Muscle layer of duodenum (tissue), 2 donors: ENCODE measurements around the gene MICU1.
"Not testable (repeated sequence)": the region's sequence is repeated elsewhere in the genome, so short reads cannot be mapped to it uniquely, and the experiment has no call there.

Source experiments
- H3K27ac ChIP-seq: one replicate; pipeline ENCODE4 v1.7.0; 2013; ENCODE audit warnings: mild to moderate bottlenecking, low read length
- H3K27me3 ChIP-seq: one replicate; pipeline ENCODE4 v1.7.0; 2013; ENCODE audit warnings: low read depth, mild to moderate bottlenecking, control low read depth, low read length
- H3K36me3 ChIP-seq, 2 donors: one replicate each; pipeline ENCODE4 v1.7.0; 2013; ENCODE audit warnings: low read length in 2 of 2, control low read depth in 1 of 2, mild to moderate bottlenecking in 1 of 2; ENCODE audit not compliant: insufficient read depth in 2 of 2, control insufficient read depth in 1 of 2
- H3K4me1 ChIP-seq, 2 donors: one replicate each; pipeline ENCODE4 v1.7.0; 2013; ENCODE audit warnings: low read length in 2 of 2, mild to moderate bottlenecking in 2 of 2, control low read depth in 1 of 2, moderate library complexity in 1 of 2; ENCODE audit not compliant: insufficient read depth in 2 of 2, control insufficient read depth in 1 of 2
- H3K4me3 ChIP-seq, 2 donors: one replicate each; pipeline ENCODE4 v1.7.0; 2013; ENCODE audit warnings: low read length in 2 of 2, low read depth in 1 of 2, mild to moderate bottlenecking in 1 of 2
- H3K9me3 ChIP-seq, 2 donors: one replicate each; pipeline ENCODE4 v1.7.0; 2013; ENCODE audit warnings: low read length in 2 of 2, control low read depth in 1 of 2, mild to moderate bottlenecking in 1 of 2; ENCODE audit not compliant: control insufficient read depth in 1 of 2
- donor health status: healthy.

MICU1 gene

DNA sequence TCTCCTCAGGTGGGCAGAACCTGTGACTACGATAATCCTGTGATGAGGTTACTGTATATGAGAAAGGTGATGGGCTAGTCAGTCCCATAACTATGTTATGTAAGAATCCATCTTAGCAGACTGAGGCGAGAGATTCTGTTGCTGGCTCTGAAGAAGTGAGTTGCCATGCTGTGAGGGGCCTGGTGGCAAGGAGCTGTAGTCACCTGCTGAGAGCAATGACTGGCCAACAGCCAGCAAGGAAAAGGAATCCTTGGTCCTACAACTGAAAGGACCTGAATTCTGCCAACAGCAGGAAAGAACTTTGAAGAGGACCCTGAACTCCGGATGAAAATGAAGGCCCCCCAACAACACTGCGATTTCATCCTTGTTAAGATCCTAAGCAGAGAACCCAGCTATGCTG is 240.2 kb downstream of the MICU1 start:
- no peaks in the 10 kb centered on the region for H3K36me3 ChIP-seq
- no peaks in the 10 kb centered on the region for H3K27me3 ChIP-seq
- H3K27ac ChIP-seq = no peak overlapping the region
- H3K4me1 ChIP-seq = no peaks in the 10 kb centered on the region
- no peaks in the 10 kb centered on the region for H3K9me3 ChIP-seq
- no peak overlapping the region for H3K4me3 ChIP-seq

DNA sequence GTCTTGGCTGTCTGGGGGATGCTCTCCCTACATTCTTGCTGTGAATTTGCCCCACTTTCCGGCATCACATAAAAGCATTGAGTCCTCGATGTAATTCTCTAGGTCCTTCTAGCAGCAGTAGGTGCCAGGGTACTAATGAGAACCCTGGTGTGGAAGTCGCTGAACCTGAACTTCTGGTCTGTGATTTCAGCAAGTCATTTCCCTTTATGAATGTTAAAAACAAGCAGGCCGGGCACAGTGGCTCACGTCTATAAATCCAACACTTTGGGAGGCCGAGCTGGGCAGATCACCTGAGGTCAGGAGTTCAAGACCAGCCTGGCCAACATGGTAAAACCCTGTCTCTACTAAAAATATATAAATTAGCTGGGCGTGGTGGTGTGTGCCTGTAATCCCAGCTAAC is 240.9 kb downstream of the MICU1 start:
- H3K27me3 ChIP-seq, H3K9me3 ChIP-seq, H3K27ac ChIP-seq, H3K36me3 ChIP-seq, H3K4me1 ChIP-seq, H3K4me3 ChIP-seq: not testable (repeated sequence)

DNA sequence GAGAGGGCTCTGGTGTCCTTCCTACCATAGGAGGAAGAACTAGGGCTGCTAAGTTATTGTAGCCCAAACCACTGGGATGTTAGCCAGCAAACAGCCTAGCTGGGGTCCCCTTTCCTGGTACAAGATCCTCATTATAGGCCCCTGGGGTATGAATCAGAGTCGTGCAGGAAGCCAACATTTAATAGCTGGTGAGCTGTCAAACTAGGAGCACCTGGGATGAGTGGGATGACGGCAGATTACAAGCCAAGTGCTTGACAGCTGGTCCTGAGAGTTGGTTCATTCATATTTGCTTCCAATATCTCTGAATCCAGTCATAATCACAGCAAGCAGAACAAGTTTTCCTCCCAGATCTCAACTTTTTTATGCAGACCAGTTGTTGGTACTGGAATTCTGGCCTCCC is 246.1 kb downstream of the MICU1 start:
- Histone ChIP-seq H3K9me3 (no peaks in the 10 kb centered on the region), H3K36me3 (peaks cover 0 to 3% of the 10 kb centered on the region in 2 donors), H3K27ac (no peak overlapping the region), H3K27me3 (no peaks in the 10 kb centered on the region), H3K4me1 (no peaks in the 10 kb centered on the region), H3K4me3 (no peak overlapping the region)

- Histone ChIP-seq H3K9me3 (no peaks in the 10 kb centered on the region), H3K36me3 (peaks cover 0 to 3% of the 10 kb centered on the region in 2 donors), H3K27me3 (no peaks in the 10 kb centered on the region), H3K27ac (no peak overlapping the region), H3K4me1 (no peaks in the 10 kb centered on the region), H3K4me3 (no peak overlapping the region)
Measured at GRCh38 chr10:72379062-72379461, 246.8 kb downstream of the MICU1 start.

- H3K4me1 ChIP-seq = no peaks in the 10 kb centered on the region
- no peak overlapping the region for H3K4me3 ChIP-seq
- no peaks in the 10 kb centered on the region for H3K9me3 ChIP-seq
- H3K27ac ChIP-seq = no peak overlapping the region
- peaks cover 0 to 3% of the 10 kb centered on the region in 2 donors for H3K36me3 ChIP-seq
- H3K27me3 ChIP-seq = no peaks in the 10 kb centered on the region
Measured at GRCh38 chr10:72375585-72375984, 250.3 kb downstream of the MICU1 start.

DNA sequence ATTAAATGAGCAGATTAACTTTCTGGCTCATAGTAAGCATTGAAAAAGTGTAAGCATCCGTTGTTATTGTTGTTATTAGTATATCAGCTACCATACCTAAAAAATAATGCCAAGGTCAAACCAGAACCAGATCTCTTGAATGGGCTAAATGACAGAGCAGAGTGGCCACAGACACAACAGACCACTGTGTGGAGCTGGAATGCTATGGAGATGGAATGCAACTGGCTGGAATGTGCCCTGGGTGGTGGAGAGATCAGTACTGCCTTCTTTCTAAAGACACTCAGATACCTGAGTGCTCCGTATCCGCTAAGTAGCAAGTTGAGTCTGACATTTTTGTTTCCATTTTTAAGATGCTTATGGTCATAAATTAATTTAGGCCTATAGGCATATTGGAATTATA is 250.7 kb downstream of the MICU1 start:
- Histone ChIP-seq H3K36me3 (peaks cover 0 to 3% of the 10 kb centered on the region in 2 donors), H3K27ac (no peak overlapping the region), H3K27me3 (no peaks in the 10 kb centered on the region), H3K4me1 (no peaks in the 10 kb centered on the region), H3K4me3 (no peak overlapping the region), H3K9me3 (no peaks in the 10 kb centered on the region)

DNA sequence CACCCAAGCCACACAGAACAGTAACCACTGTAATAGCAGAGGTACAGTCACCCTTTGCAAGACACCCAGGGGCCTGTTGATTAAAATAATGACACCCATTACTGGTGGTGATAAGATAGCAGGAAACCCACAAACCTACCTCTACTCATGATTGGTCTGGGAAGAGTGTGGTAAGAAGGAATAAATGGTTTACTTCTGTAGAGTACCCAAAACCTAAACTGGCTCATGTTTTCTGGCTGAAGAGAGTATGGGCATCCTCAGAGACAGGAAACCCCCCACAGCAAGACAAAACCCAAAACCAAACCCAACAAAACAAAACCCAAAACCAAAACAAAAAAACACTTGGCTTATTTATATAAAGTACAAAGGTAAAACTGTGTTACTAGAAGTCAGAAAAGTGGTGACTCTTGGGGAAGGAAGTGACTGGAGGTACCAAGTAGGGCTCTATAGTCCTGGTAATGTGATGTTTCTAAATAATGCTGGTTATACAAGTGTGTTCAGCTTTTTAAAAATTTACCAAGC is 255.6 kb downstream of the MICU1 start:
- H3K4me3 ChIP-seq = no peak overlapping the region
- H3K36me3 ChIP-seq = peaks cover 15 to 36% of the 10 kb centered on the region in 2 donors
- H3K27ac ChIP-seq = no peak overlapping the region

GRCh38 chr10:72367301-72367960 is 258.4 kb downstream of the MICU1 start:
- H3K4me3 ChIP-seq = no peak overlapping the region
- H3K27ac ChIP-seq = no peak overlapping the region
- no peaks in the 10 kb centered on the region for H3K9me3 ChIP-seq
- peaks cover 0 to 10% of the 10 kb centered on the region in 2 donors for H3K4me1 ChIP-seq
- H3K27me3 ChIP-seq = no peaks in the 10 kb centered on the region
- H3K36me3 ChIP-seq = peaks cover 13 to 39% of the 10 kb centered on the region in 2 donors

More for the DNA sequence above, 255.6 kb downstream of the MICU1 start:
- Histone ChIP-seq H3K4me1 (no peaks in the 10 kb centered on the region), H3K27me3 (no peaks in the 10 kb centered on the region), H3K9me3 (no peaks in the 10 kb centered on the region)

DNA sequence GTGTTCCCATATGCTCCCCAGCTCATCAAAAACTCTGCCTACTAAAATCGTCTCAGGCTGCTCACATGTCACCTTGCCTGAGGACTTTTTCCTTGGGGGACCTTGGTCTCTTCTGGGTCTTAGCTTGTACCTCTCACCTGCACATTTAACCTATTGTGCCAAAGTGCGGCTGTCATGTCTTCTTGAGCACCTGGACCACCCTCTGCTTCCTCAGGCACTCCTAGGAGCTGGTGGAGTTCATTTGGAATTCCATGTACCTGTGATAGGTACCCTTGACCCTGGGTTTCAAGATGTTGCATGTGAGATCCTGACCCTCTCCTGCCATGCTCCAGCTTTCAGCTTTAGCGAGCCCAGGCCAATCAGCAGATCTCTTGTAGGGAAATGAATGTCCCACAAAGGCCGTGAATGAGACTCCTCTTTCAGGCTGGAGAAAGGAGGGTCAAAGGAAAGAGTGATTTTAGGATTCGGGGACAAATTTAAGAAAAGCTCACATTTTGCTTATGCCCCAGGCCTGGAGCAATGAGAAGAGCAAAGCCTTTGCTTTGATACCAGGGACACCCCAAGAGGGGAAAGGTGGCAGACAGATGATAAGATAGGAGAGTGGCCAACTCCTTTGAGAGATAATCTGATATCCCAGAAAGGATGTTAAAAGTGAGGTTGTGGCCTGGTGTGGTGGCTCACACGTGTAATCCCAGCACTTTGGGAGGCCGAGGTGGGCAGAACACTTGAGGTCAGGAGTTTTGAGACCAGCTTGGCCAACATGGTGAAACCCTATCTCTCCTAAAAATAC is 260.6 kb downstream of the MICU1 start:
- Histone ChIP-seq H3K4me3 (no peak overlapping the region), H3K27ac (no peak overlapping the region), H3K36me3 (peaks cover 13 to 39% of the 10 kb centered on the region in 2 donors)

DNA sequence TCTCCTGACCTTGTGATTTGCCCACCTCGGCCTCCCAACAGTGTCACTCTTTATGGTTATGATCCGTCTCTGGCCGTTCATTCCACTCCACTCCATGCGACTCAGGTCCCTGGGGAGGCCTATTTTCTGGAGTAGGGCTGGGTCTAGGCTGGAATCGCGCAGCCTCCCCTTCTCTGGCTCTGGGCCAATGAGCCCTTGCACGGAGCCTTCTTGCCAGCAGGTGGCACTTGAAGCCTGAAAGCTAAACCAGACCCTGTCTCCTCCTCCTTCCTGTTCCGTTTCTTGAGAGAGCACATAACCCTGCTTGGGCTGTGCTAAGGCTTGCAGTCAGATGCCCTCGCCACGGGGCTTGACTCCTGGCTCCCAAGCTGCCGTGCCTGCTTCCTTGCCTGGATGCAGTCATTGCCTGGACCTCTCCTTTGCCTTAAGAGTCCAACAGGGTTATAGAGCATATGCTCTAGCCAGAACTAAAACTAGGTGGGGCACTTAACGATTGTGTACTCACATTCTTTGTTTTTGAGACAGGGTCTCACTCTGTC is 261.6 kb downstream of the MICU1 start:
- H3K4me3 ChIP-seq = peak overlapping the region; percentile 12 to 38
- no peaks in the 10 kb centered on the region for H3K27me3 ChIP-seq
- peak overlapping the region; percentile 49 for H3K27ac ChIP-seq
- H3K9me3 ChIP-seq = no peaks in the 10 kb centered on the region
- H3K36me3 ChIP-seq = peaks cover 13 to 37% of the 10 kb centered on the region in 2 donors
- H3K4me1 ChIP-seq = peaks cover 0 to 10% of the 10 kb centered on the region in 2 donors

More for the DNA sequence above, 260.6 kb downstream of the MICU1 start:
- no peaks in the 10 kb centered on the region for H3K27me3 ChIP-seq
- no peaks in the 10 kb centered on the region for H3K9me3 ChIP-seq
- H3K4me1 ChIP-seq = peaks cover 0 to 10% of the 10 kb centered on the region in 2 donors

DNA sequence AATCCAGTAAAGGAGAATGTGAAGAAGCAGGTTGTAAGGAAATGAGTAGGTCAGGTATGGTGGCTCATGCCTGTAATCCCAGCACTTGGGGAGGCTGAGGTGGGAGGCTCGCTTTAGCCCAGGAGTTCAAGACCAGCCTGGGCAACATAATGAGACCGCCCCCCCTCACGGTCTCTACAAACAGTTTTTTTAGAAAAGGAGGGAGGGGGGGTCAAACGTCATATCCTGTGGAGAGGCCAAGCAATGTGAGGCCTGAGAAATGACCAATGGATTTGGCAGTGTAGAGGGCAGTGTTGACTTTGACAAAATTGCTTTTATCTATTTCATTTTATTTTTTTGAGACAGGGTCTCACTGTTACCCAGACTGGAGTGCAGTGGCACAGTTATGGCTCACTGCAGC is 268.9 kb downstream of the MICU1 start:
- Histone ChIP-seq H3K27me3 (no peaks in the 10 kb centered on the region), H3K4me3 (no peak overlapping the region), H3K27ac (no peak overlapping the region), H3K4me1 (peaks cover 16 to 19% of the 10 kb centered on the region in 2 donors), H3K36me3 (peaks cover 0 to 8% of the 10 kb centered on the region in 2 donors), H3K9me3 (no peaks in the 10 kb centered on the region)
